ENCODE measurements around the gene COLEC11.

COLEC11 gene

GRCh38 chr2:3647831-3648651 is 53.1 kb downstream of the COLEC11 start:
- ChIA-PET CTCF (no interaction called here), POLR2A (no interaction called here)
- no peak for TF ChIP-seq GLIS1 (tag by site-specific recombination; IDR thresholded peaks at IDR 0.05)
- TF ChIP-seq ZNF707 (tag by site-specific recombination; IDR thresholded peaks at IDR 0.05), result no peak
- no peak for TF ChIP-seq PBX3 (CRISPR knock-in tag; IDR thresholded peaks at IDR 0.05)
- TF ChIP-seq ZNF266 (tag by site-specific recombination; IDR thresholded peaks at IDR 0.05; ENCODE audit: low read depth), result no peak
- no peaks in the 10 kb centered on the region for H3K4me1 ChIP-seq (ENCODE audit: control insufficient read depth, insufficient read depth, low read length)
- H3K27ac ChIP-seq (ENCODE audit: extremely low read depth, low read depth, low read length), result no peak overlapping the region
- H3K9me3 ChIP-seq (ENCODE audit: control insufficient read depth, insufficient read depth, low read depth, low read length), result no peaks in the 10 kb centered on the region
- no peak overlapping the region for H3K4me3 ChIP-seq (ENCODE audit: low read depth, low read length)
- H3K36me3 ChIP-seq (ENCODE audit: control insufficient read depth in 2 of 2, insufficient read depth in 1 of 2, low read length in 2 of 2), result no peaks in the 10 kb centered on the region

- Histone ChIP-seq H3K36me3 (ENCODE audit: control insufficient read depth in 2 of 2, insufficient read depth in 1 of 2, low read length in 2 of 2) (no peaks in the 10 kb centered on the region), H3K9me3 (ENCODE audit: control insufficient read depth, insufficient read depth, low read depth, low read length) (no peaks in the 10 kb centered on the region), H3K4me1 (ENCODE audit: control insufficient read depth, insufficient read depth, low read length) (no peaks in the 10 kb centered on the region), H3K27ac (ENCODE audit: extremely low read depth, low read depth, low read length) (no peak overlapping the region), H3K4me3 (ENCODE audit: low read depth, low read length) (no peak overlapping the region)
- POLR2A ChIA-PET, result no interaction called here
- TF ChIP-seq ZNF324 (tag by site-specific recombination; IDR thresholded peaks at IDR 0.05), result no peak
- TF ChIP-seq ZNF223 (tag by site-specific recombination; IDR thresholded peaks at IDR 0.05), result no peak
- no peak for TF ChIP-seq ZNF404 (tag by site-specific recombination; IDR thresholded peaks at IDR 0.05)
- TF ChIP-seq ZNF558 (tag by site-specific recombination; IDR thresholded peaks at IDR 0.05), result no peak
- no peak for TF ChIP-seq ZNF654 (tag by site-specific recombination; IDR thresholded peaks at IDR 0.05; ENCODE audit: low read depth)
- TF ChIP-seq ZNF274 (IDR thresholded peaks at IDR 0.05; ENCODE audit: low read length), result no peak
- TF ChIP-seq ZNF274 (tag by site-specific recombination; IDR thresholded peaks at IDR 0.05; ENCODE audit: borderline replicate concordance), result no peak
- TF ChIP-seq ELK4 (IDR thresholded peaks at IDR 0.05; ENCODE audit: borderline replicate concordance, low read depth, low read length), result no peak
- TF ChIP-seq ZBTB21 (tag by site-specific recombination; IDR thresholded peaks at IDR 0.05), result no peak
- TF ChIP-seq MYNN (tag by site-specific recombination; IDR thresholded peaks at IDR 0.05; ENCODE audit: borderline replicate concordance), result no peak
- TF ChIP-seq ZNF221 (tag by site-specific recombination; IDR thresholded peaks at IDR 0.05; ENCODE audit: borderline replicate concordance), result no peak
- no peak for TF ChIP-seq ZNF561 (tag by site-specific recombination; IDR thresholded peaks at IDR 0.05; ENCODE audit: borderline replicate concordance)
- no peak for TF ChIP-seq KLF16 (tag by site-specific recombination; IDR thresholded peaks at IDR 0.05)
- TF ChIP-seq ZFP69B (tag by site-specific recombination; IDR thresholded peaks at IDR 0.05), result no peak
- TF ChIP-seq TCF7L2 (IDR thresholded peaks at IDR 0.05; ENCODE audit: borderline replicate concordance, low read depth, low read length), result no peak
- CTCF ChIA-PET, result no interaction called here
Observed at GRCh38 chr2:3648652-3649177, 53.8 kb downstream of the COLEC11 start.

- Histone ChIP-seq H3K9me3 (ENCODE audit: control insufficient read depth, insufficient read depth, low read depth, low read length) (no peaks in the 10 kb centered on the region), H3K36me3 (ENCODE audit: control insufficient read depth in 2 of 2, insufficient read depth in 1 of 2, low read length in 2 of 2) (no peaks in the 10 kb centered on the region), H3K4me3 (ENCODE audit: low read depth, low read length) (no peak overlapping the region), H3K4me1 (ENCODE audit: control insufficient read depth, insufficient read depth, low read length) (no peaks in the 10 kb centered on the region), H3K27ac (ENCODE audit: extremely low read depth, low read depth, low read length) (no peak overlapping the region)
- POLR2A ChIA-PET, result no interaction called here
- TF ChIP-seq ZNF112 (tag by site-specific recombination; IDR thresholded peaks at IDR 0.05) (no peak), MEIS1 (CRISPR knock-in tag; IDR thresholded peaks at IDR 0.05; ENCODE audit: borderline replicate concordance) (no peak), ZNF223 (tag by site-specific recombination; IDR thresholded peaks at IDR 0.05) (no peak), ZNF624 (tag by site-specific recombination; IDR thresholded peaks at IDR 0.05) (no peak), ZNF169 (tag by site-specific recombination; IDR thresholded peaks at IDR 0.05) (no peak), ZFP37 (tag by site-specific recombination; IDR thresholded peaks at IDR 0.05) (no peak), ZNF654 (tag by site-specific recombination; IDR thresholded peaks at IDR 0.05; ENCODE audit: low read depth) (no peak), ZNF610 (tag by site-specific recombination; IDR thresholded peaks at IDR 0.05; ENCODE audit: borderline replicate concordance) (no peak)
- CTCF ChIA-PET, result interaction anchor here (0.6 to 1.3 kb wide), 3 partner anchors 74 to 225 kb away, joined by 3 to 7 read pairs (median 4); no protein-coding TSS in a partner anchor
Observed at GRCh38 chr2:3649581-3649980, 54.7 kb downstream of the COLEC11 start.

Data from HEK293 (cell line).